Measurements from ENCODE around the gene CPSF3.

DNA sequence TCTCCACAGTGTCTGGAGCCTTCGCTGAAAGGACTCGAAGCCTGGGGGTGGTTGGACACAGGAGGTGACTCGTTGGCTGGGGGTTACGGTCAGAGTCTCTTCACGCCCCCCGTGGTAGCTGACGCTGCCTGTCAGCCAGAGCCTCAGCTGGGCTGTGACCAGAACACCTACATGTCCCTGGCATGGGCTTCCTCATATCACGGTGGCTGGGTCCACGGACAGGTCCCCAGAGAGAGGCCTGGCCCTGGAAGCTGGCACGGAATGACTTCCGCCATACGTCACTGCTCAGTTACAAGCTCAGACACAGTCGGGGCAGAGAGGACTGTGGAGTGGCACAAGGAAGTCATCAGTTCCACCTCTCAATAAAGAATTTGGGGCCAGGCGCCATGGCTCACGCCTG lies 28.6 kb upstream of the CPSF3 start:
- TF ChIP-seq EZH2phosphoT487 (IDR thresholded peaks at IDR 0.05; ENCODE audit: insufficient read depth, low read depth) (no peak), EZH2 (IDR thresholded peaks at IDR 0.05; ENCODE audit: insufficient read depth, poor library complexity, severe bottlenecking) (no peak)

Measured in GM23248 (cell line).